Activated T-helper 1 cell treated with Interleukin-2 at 50 U/mL for 16 hours (primary cell): Measurements from ENCODE around the gene DOCK2.
"Not testable (repeated sequence)": the region's sequence is repeated elsewhere in the genome, so short reads cannot be mapped to it uniquely, and the experiment has no call there.

Source experiments
- DNase-seq: peaks from one replicate; pipeline ENCODE4 v3.0.0-alpha.2; 2020; ENCODE audit warnings: low read depth

DOCK2 gene

GRCh38 chr5:169796731-169797130 lies 159.7 kb downstream of the DOCK2 start:
- no peak for DNase-seq

- no peak for DNase-seq
These were observed 160.5 kb downstream of the DOCK2 start for GRCh38 chr5:169797577-169797976.

GRCh38 chr5:169798438-169798837 lies 161.4 kb downstream of the DOCK2 start:
- no peak for DNase-seq

GRCh38 chr5:169798906-169799660 lies 162.0 kb downstream of the DOCK2 start:
- no peak for DNase-seq

- DNase-seq = no peak
These were observed 164.3 kb downstream of the DOCK2 start for GRCh38 chr5:169801324-169801777.

GRCh38 chr5:169801781-169802180 lies 164.7 kb downstream of the DOCK2 start:
- DNase-seq = no peak

- DNase-seq = no peak
These were observed 166.3 kb downstream of the DOCK2 start for GRCh38 chr5:169803077-169803981.

- no peak for DNase-seq
These were observed 167.8 kb downstream of the DOCK2 start for GRCh38 chr5:169804861-169805260.

- no peak for DNase-seq
These were observed 168.5 kb downstream of the DOCK2 start for GRCh38 chr5:169805527-169805934.

- no peak for DNase-seq
These were observed 169.0 kb downstream of the DOCK2 start for GRCh38 chr5:169805937-169806700.

GRCh38 chr5:169808118-169808581 lies 171.1 kb downstream of the DOCK2 start:
- DNase-seq = no peak

- not testable (repeated sequence) for DNase-seq
These were observed 171.8 kb downstream of the DOCK2 start for GRCh38 chr5:169808880-169809279.

- DNase-seq = no peak
These were observed 172.2 kb downstream of the DOCK2 start for GRCh38 chr5:169809281-169809680.

GRCh38 chr5:169810524-169810923 lies 173.4 kb downstream of the DOCK2 start:
- DNase-seq = no peak

GRCh38 chr5:169811023-169811422 lies 173.9 kb downstream of the DOCK2 start:
- no peak for DNase-seq

- no peak for DNase-seq
These were observed 174.6 kb downstream of the DOCK2 start for GRCh38 chr5:169811680-169812079.

GRCh38 chr5:169812786-169813185 lies 175.7 kb downstream of the DOCK2 start:
- no peak for DNase-seq

GRCh38 chr5:169814045-169814444 lies 177.0 kb downstream of the DOCK2 start:
- DNase-seq = no peak

GRCh38 chr5:169814522-169814921 lies 177.4 kb downstream of the DOCK2 start:
- no peak for DNase-seq

- no peak for DNase-seq
These were observed 180.0 kb downstream of the DOCK2 start for GRCh38 chr5:169817031-169817430.

- no peak for DNase-seq
These were observed 189.5 kb downstream of the DOCK2 start for GRCh38 chr5:169826618-169827017.

GRCh38 chr5:169827769-169828168 lies 190.7 kb downstream of the DOCK2 start:
- no peak for DNase-seq
